Non-pigmented ciliary epithelial cell (primary cell): Measurements from ENCODE around the gene LRP1B.
"Not testable (repeated sequence)": the region's sequence is repeated elsewhere in the genome, so short reads cannot be mapped to it uniquely, and the experiment has no call there.

ENCODE experiments used
- DNase-seq: peaks from one replicate; pipeline ENCODE4 v3.0.0-alpha.2; 2010; ENCODE audit warnings: low read depth

The LRP1B gene

DNA sequence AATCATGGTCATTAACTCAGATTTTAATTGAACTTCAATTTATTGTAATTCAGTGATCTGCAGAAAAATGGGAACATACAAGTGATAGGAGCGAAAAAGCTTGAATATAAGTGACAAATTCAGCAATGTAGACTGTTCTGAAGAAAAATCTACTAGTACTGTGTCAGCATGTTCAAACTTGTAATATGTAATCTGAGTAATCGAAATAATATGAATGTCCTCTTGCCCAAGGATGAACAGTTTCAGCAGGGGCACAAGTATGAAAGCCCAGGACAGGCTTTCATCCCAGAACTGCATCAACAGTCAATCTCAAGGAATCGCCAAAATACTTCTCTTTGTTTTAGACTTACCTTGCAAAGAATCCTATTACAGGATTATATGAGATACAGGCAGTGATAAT lies 1110.5 kb downstream of the LRP1B start:
- no peak for DNase-seq

GRCh38 chr2:141015341-141016047 lies 1115.3 kb downstream of the LRP1B start:
- no peak for DNase-seq

GRCh38 chr2:141003967-141004657 lies 1126.7 kb downstream of the LRP1B start:
- DNase-seq = no peak

GRCh38 chr2:141001750-141002149 lies 1129.1 kb downstream of the LRP1B start:
- no peak for DNase-seq

DNA sequence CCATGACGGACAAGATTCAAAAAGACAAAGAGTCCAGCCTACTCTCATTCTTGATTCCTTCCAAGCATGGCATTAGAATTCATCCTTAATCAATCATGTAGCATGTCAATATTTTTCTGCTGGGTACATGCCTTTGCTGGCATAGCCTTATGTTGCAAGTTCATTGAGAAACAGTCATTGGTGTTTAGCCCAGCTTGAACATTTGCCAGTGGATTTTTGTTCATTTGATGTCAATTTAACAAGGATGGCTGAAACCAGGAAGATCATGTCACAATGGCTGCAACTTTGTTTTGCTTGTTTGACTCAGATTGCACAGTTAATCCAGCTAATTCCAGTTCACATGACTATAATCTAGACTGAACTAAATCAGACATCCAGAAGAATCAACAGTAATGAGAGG lies 1132.2 kb downstream of the LRP1B start:
- no peak for DNase-seq

DNA sequence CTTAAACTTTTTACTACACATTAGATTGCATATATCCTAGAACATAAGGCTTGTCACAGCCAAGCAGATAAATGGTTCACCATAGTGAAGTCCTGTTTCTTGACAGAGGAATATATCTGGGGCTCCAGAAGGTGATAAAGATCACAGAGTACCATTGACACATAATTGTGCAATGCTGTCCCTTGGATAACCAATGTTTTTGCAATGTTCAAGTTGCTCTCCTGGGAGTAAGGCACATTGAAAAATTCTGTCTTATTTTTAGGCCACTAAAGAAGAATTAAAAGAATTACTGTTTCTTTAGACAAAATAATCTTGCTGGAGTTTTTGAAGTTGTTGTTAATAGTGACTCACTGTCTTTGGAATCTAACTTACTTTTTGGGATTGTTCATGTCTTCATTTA lies 1132.8 kb downstream of the LRP1B start:
- no peak for DNase-seq

DNA sequence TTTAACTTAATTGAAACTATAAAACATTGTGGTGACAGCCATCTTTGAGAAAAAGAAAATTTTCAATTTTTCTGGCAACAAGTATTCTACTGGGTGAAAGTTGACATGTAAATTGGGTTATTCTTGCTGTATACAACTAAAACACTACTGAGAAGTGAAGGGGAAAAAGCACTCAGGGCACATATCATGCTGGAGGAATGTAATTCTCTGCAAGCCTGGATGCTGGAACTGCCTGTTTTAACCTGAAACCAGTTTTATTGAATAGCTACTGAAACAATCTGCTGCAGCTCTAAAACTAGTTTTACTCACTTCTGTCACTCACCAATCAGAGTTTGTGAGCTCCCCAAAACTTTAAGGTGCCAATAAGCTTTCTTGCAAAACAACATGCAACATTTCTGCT lies 1136.0 kb downstream of the LRP1B start:
- no peak for DNase-seq

DNA sequence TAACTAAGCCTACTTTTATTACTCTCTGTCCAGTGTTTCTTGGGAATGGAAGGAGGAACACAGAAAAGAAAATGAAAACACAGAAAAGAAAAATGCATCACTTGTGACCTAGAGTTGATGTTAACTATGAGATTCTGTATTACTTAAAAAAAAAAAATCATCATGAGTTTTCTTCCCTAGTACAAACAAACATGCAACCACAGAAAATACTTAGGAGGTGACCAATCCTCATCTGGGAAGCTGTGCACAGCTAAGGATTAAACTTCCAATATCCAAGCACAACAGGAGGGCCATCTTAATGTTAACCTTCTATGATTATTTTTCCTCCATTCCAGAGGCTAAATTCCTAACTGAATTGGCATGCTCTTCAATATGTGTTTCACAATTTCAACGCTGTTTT lies 1140.4 kb downstream of the LRP1B start:
- peak; percentile 82 for DNase-seq

GRCh38 chr2:140988597-140988996 lies 1142.2 kb downstream of the LRP1B start:
- DNase-seq = no peak

DNA sequence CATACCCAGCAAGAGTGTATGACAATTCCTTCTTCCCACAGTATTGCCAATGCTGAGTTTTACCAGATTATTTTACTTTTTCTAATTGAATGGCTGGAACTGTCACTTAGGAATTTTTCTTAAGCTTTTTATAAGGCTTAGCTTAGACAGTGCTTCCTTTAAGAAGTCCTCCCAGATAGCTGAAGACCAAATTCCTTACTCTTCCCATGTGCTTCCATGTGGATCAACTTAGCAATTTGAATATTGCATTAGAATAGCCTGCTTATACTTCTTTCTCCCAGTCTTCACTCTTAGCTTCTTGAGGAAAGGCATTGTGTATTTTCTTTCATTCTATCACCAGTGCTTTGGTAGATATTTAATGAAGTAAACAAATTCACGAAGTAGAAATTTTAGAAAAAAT lies 1144.4 kb downstream of the LRP1B start:
- no peak for DNase-seq

DNA sequence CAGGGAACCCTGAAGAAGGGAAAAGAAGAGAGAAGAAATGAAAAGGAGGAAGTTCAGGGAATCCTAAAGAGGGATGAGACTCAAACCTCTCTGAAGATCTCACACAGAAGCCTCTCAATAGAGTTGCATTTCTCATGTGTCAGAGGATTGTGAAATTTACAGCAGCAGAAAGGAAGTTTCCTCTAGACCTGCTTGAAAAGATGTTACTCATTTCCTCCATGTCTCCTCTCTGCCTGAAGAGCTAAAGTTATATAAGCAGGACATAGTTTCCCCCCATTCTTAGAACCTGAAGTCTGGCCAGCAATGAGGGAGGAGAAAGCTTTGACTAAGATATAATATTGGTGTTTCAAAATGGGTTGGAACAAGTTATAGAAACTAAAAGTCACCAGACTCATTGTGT lies 1155.6 kb downstream of the LRP1B start:
- no peak for DNase-seq

DNA sequence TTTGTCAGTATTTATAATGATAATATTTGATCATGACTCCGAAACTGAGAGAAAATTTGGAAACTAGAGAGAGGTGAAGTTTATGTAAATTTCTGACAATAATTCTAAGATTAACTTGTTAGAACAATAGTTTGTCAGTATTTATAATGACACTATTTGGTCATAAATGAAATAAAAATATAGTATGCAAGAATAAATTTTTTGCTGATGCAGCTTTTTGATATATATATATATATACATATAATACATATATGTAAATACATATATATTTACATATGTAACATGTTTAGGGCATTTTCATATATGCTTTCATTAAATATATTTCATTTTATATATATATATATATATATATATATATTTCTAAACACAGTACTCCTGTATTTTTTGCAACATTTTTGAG lies 1158.1 kb downstream of the LRP1B start:
- no peak for DNase-seq

DNA sequence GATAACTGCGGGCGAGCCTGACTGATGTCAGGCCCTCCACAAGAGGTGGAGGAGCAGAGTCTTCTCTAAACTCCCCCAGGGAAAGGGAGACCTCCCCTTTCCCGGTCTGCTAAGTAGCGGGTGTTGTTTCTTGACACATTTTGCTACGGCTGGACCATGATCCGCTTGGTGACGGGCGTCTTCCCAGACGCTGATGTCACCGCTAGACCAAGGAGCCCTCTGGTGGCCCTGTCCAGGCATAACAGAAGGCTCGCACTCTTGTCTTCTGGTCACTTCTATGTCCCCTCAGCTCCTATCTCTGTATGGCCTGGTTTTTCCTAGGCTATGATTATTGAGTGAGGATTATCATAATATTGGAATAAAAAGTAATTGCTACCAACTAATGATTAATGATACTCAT lies 1166.5 kb downstream of the LRP1B start:
- DNase-seq = not testable (repeated sequence)

DNA sequence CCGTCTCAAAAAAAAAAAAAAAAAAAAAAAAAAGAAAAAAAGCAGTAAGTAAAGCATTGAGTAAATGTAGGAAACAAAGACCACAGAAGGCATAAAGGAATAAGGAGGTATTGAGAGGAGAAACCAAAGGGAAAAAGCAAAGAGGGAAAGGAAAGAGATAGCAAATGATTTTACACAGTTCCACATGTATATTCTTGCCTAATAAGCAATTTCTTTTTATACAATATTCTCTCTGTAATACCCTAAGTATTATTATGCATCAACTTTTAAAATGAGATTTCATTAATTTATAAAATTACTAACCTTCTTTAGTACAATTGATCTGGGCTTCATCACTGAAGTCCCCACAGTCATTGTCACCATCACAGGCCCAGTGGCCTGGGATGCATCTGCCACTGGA lies 1180.9 kb downstream of the LRP1B start:
- DNase-seq = no peak

DNA sequence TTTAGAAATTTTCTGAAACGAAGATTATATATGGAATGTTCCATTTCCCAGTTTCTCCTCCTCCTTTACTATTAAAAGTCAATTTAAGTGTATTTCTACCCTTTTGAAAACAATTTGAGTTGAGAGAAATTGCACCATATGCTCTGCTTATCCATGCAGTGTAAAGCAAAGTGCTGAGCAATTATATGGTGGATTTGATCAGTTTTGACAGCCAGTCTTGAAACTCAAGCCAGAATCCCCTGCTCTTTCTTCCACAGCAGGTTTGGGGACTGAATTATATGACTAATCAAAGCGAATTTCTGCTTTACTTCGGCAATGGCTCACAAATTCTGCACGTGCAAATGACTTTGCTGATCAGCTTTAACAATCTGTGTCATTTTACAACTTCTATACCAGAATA lies 1183.6 kb downstream of the LRP1B start:
- DNase-seq = no peak

- DNase-seq = no peak
These were observed 1186.9 kb downstream of the LRP1B start for GRCh38 chr2:140943867-140944266.

GRCh38 chr2:140942284-140942683 lies 1188.5 kb downstream of the LRP1B start:
- DNase-seq = no peak

DNA sequence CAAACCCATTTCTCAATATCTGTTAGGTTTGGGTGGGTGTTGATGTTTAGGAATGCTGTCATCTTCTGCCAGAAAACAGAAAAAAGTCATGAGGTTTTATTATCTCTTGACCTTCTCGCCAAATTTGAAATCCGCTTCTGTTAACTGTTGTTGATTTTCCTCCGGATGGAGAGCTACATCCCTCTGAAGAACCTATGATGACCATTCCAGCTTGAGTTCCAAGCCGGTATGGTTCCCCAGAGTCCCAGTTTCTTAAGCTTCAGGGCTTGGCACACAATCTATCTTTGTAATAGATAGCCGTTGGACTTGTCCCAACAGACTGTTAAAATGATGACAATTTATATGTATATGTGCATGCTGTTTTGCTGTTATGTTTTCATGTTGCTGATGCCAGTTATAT lies 1201.0 kb downstream of the LRP1B start:
- no peak for DNase-seq

DNA sequence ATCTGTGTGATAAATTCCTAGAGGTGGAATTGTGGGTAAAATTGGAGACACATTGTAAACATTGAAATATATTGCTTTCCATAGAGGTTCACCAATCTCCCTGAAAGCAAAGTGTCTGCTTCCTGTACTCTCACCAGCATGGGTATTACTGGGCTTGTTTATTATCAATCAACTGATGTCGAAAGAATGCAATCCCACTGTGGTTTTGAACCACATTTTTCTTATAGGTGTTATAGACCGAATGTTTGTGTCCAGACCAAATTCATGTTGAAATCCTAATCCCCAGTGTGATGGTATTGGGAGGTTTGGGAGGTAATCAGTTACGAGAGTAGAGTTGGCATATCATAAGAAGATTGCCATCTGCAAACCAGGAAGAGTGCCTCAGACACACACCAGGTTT lies 1212.4 kb downstream of the LRP1B start:
- DNase-seq = no peak

DNA sequence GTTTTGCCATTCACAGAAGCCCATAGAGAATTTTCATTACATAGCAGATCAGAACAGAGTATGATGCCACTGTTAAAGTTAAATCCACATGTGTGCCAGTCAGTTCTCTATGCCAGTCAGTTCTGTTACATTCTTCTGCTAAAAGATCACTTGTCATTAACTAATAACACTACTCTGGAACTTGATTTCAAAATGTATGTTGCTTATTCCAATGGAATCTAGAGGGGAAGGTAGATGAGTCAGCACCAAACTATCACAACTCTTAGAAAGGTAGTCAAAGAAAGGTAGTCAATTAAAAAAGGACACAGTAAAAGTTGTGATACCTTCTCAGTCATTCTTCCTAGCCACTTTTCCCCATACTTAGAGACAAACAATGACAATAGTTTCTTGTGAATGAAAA lies 1214.4 kb downstream of the LRP1B start:
- no peak for DNase-seq

GRCh38 chr2:140910683-140911082 lies 1220.1 kb downstream of the LRP1B start:
- DNase-seq = no peak

DNA sequence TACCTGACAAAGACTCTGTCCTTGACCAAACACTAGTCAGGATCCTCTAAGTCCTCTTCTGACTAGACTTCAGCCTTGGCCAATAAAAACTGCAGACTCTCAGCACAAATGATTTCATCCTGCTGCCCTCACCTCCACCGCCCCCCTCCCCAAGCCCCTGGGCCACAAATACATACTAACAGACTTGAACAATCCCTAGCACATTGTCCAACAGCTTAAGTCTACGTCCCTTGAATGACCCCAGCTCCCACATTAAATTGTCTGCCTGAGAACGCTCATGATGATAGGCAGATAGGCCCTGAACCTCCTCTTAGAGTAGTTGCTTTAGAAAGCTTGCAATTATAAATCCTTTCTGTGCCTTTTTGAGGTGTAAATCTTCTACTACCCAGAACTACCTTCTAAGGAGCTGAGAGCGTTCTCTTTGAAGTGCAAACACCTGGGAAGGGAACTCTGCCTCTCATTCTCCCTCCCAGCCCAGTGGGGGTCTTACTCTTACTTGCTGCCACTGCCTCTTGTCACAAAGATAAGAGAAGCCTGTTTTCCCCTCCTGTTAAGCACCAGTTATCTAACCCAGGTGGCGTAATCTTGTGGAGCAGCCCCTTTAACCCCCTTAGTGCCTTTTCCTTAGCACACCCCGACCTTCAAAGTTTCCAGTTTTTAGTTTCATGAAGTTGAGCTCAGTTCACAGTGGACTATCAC lies 1225.6 kb downstream of the LRP1B start:
- no peak for DNase-seq

- DNase-seq = no peak
These were observed 1235.4 kb downstream of the LRP1B start for GRCh38 chr2:140895378-140895777.
